GM12878 (cell line): ENCODE measurements around the gene HSD3B2. TPM values are rescaled to one million over a fixed set of nuclear protein-coding genes. Genes with fewer than 3 reads are reported as not detected.

Source experiments
- ATAC-seq: fragments of 200-7000 bp; cut with Tn5 transposase; 3 replicates; pipeline ENCODE4 v1.9.1; 2020; ENCODE audit warnings: mild to moderate bottlenecking, moderate library complexity
- BruUV-seq: library from RNA; stranded (reverse); fragments of 400-500 nt; replicated peaks from 2 replicates; lab custom pipeline; 2021; lab: Mats Ljungman, UMichigan
- CTCF ChIA-PET: fragments of 300-600 bp; sonication (Branson Sonifier 250); formaldehyde crosslinking; extraction: SDS; loops from one replicate; lab custom pipeline; 2021; ENCODE audit warnings: inconsistent platforms; lab: Yijun Ruan, JAX
- POLR2A ChIA-PET: fragments of 350-600 bp; formaldehyde crosslinking; extraction: SDS; loops from one replicate; lab custom pipeline; 2021; ENCODE audit warnings: inconsistent platforms; lab: Charles Lee
- RAD21 ChIA-PET: fragments of 300-600 bp; sonication (Branson Sonifier 250); formaldehyde crosslinking; loops from one replicate; lab custom pipeline; 2023; ENCODE audit warnings: antibody characterized with exemption; ENCODE audit not compliant: unreplicated experiment; lab: Charles Lee
- SMC1A ChIA-PET: fragments of 300-600 bp; sonication (Branson Sonifier 250); formaldehyde crosslinking; loops from one replicate; lab custom pipeline; 2023; ENCODE audit not compliant: unreplicated experiment, uncharacterized antibody; lab: Charles Lee
- DNase-seq: peaks from one replicate; pipeline ENCODE4 v3.0.0-alpha.2; 2011; ENCODE audit warnings: low read depth, low spot score
- FAIRE-seq: peaks from 3 replicates; lab custom pipeline; 2011; peaks lifted over from hg19 to GRCh38; lab: Jason Lieb, UNC
- H2AFZ ChIP-seq: 2 replicates; pipeline ENCODE4 v1.6.0; 2011; ENCODE audit warnings: low read depth, low read length, control low read depth; ENCODE audit not compliant: control insufficient read depth
- H3K27ac ChIP-seq: 2 replicates; pipeline ENCODE4 v1.5.1; 2011; ENCODE audit warnings: control low read depth; ENCODE audit not compliant: control insufficient read depth, insufficient read depth
- H3K27me3 ChIP-seq, 2 experiments: replicated peaks in 1 of 2; 2 replicates each; pipeline versions ENCODE4 v1.6.0 to v1.6.1; 2011; ENCODE audit warnings: low read length in 1 of 2; ENCODE audit not compliant: control insufficient read depth in 2 of 2, insufficient read depth in 2 of 2
- H3K36me3 ChIP-seq, 2 experiments: 2 replicates each; pipeline ENCODE4 v1.5.1; 2011; ENCODE audit warnings: low read length in 1 of 2; ENCODE audit not compliant: control insufficient read depth in 2 of 2, insufficient read depth in 2 of 2
- H3K4me1 ChIP-seq: 2 replicates; pipeline ENCODE4 v1.6.1; 2011; ENCODE audit warnings: mild to moderate bottlenecking, low read length, moderate library complexity, mixed read lengths; ENCODE audit not compliant: control insufficient read depth, insufficient read depth
- H3K4me2 ChIP-seq: 2 replicates; pipeline ENCODE4 v1.6.0; 2011; ENCODE audit warnings: control low read depth; ENCODE audit not compliant: control insufficient read depth, insufficient read depth
- H3K4me3 ChIP-seq: fragments of 200-600 bp; sonication (generic); 2 replicates; pipeline ENCODE4 v1.5.1; 2016
- H3K79me2 ChIP-seq: 2 replicates; pipeline ENCODE4 v1.6.0; 2011; ENCODE audit warnings: low read length; ENCODE audit not compliant: control insufficient read depth, insufficient read depth
- H3K9ac ChIP-seq: 2 replicates; pipeline ENCODE4 v1.8.0; 2011; ENCODE audit warnings: low read length, control low read depth, mixed read lengths; ENCODE audit not compliant: control insufficient read depth, insufficient read depth
- H3K9me3 ChIP-seq: replicated peaks from 3 replicates; pipeline ENCODE4 v1.5.1; 2011; ENCODE audit warnings: mild to moderate bottlenecking, low read length; ENCODE audit not compliant: control insufficient read depth, insufficient read depth
- H4K20me1 ChIP-seq: 2 replicates; pipeline ENCODE4 v1.6.0; 2011; ENCODE audit not compliant: control insufficient read depth, insufficient read depth
- CBFB ChIP-seq: IDR thresholded peaks from 2 replicates; pipeline ENCODE4 v1.6.1; 2016; ENCODE audit warnings: antibody characterized with exemption, low read depth
- CHD4 ChIP-seq: fragments of 200-600 bp; sonication (generic); IDR thresholded peaks from 2 replicates; pipeline ENCODE4 v1.6.1; 2016; ENCODE audit warnings: mild to moderate bottlenecking
- HCFC1 ChIP-seq: fragments of 150-350 bp; IDR thresholded peaks from 2 replicates; pipeline ENCODE4 v1.6.1; 2014; ENCODE audit warnings: low read length
- NFIC ChIP-seq: IDR thresholded peaks from 2 replicates; pipeline ENCODE4 v1.6.1; 2012; ENCODE audit warnings: low read depth, mild to moderate bottlenecking, inconsistent platforms, low read length, moderate library complexity
- NKRF ChIP-seq: fragments of 450-650 bp; conservative IDR thresholded peaks from 2 replicates; pipeline ENCODE4 v1.6.1; 2017; ENCODE audit warnings: mild to moderate bottlenecking, moderate library complexity
- SRF ChIP-seq, 2 experiments: IDR thresholded peaks; 2 replicates each; pipeline ENCODE4 v1.6.1; 2011; ENCODE audit warnings: low read depth in 2 of 2, low read length in 2 of 2, mild to moderate bottlenecking in 1 of 2, moderate library complexity in 1 of 2
- ZNF592 ChIP-seq: fragments of 450-650 bp; IDR thresholded peaks from 2 replicates; pipeline ENCODE4 v1.6.1; 2017; ENCODE audit warnings: mild to moderate bottlenecking, moderate library complexity
- WGBS: methylation state at CpG from one replicate; pipeline ENCODE4 v1.1.6; 2016; ENCODE audit warnings: low lambda C conversion rate; ENCODE audit not compliant: insufficient replicate concordance, insufficient coverage; ENCODE audit errors: missing lambda C conversion rate; 5-methylcytosine and 5-hydroxymethylcytosine counted together
- in situ Hi-C: fragments of 300-500 bp; cut with MboI; formaldehyde crosslinking; loops from 9 replicates; pipeline ENCODE4 v1.14.3; 2018; ENCODE audit warnings: mixed read lengths
- intact Hi-C: fragments of 100-400 bp; cut with micrococcal nuclease; formaldehyde crosslinking; loops from one replicate; pipeline ENCODE4 v1.14.2; 2022; ENCODE audit not compliant: unreplicated experiment
- polyA plus RNA-seq, 11 experiments: library from polyadenylated mRNA; depleted of rRNA in 4 of 11; unstranded in 6 of 11; stranded (reverse) in 5 of 11; fragments of >200 nt; fragmentation: Nextera tagmentation in 4 of 11; fragmentation: Illumina TruSeq in 1 of 11; extraction: Ambion mirVana in 4 of 11; extraction: Trizol in 1 of 11; gene quantifications; 1 replicate in 1 of 11; 2 replicates in 10 of 11; pipeline versions ENCODE4 v1.2.1 to v1.2.3, GENCODE V29; 2011 to 2016; ENCODE audit warnings: inconsistent platforms in 2 of 11, missing spikeins in 2 of 11, low read depth in 1 of 11
- total RNA-seq, 4 experiments: library from RNA; depleted of rRNA in 3 of 4; stranded (reverse); fragments of >200 nt in 3 of 4; fragmentation: Illumina TruSeq in 1 of 4; extraction: Trizol in 1 of 4; gene quantifications; 2 replicates each; pipeline versions ENCODE4 v1.2.1 to v1.2.3, GENCODE V29; 2013 to 2021

Gene HSD3B2
- total and polyA plus RNA-seq, 10 of the 15 experiments (the other 5 are each of a cell fraction or from before 2014, with no cell fraction given) = 0.56 TPM; not detected in 9

- CTCF ChIA-PET = interaction anchor here (1.1 kb wide), 1 partner anchor 21 kb away, joined by 4 read pairs; no protein-coding TSS in a partner anchor
- SMC1A ChIA-PET = interaction anchor here (1.2 kb wide), 1 partner anchor 21 kb away, joined by 3 read pairs; no protein-coding TSS in a partner anchor
- H4K20me1 ChIP-seq = no peaks in the 10 kb centered on the region
- H3K4me2 ChIP-seq = no peak overlapping the region
- FAIRE-seq = no peak
- POLR2A ChIA-PET = no interaction called here
- no peak for ATAC-seq
- intact Hi-C loops (no loop called here), in situ Hi-C loops (no loop called here)
- no peaks in the 10 kb centered on the region for H3K79me2 ChIP-seq
- H3K4me1 ChIP-seq = no peaks in the 10 kb centered on the region
- WGBS = 24% methylated on average over 1 of the region's 1 CpG
- no peak overlapping the region for H3K4me3 ChIP-seq
- H2AFZ ChIP-seq = no peak overlapping the region
- no TSS peak for BruUV-seq
- no peak overlapping the region for H3K27ac ChIP-seq
- DNase-seq = no peak
- TF ChIP-seq HCFC1 = no peak
- no peak for TF ChIP-seq CBFB
- TF ChIP-seq NFIC = no peak
- no peak for TF ChIP-seq CHD4
- no peaks in the 10 kb centered on the region for H3K9me3 ChIP-seq
- H3K36me3 ChIP-seq = no peaks in the 10 kb centered on the region
- RAD21 ChIA-PET = no interaction called here
- H3K27me3 ChIP-seq = peaks cover 0 to 3% of the 10 kb centered on the region in 2 experiments; a peak in 2 of 4 replicates
- H3K9ac ChIP-seq = no peak overlapping the region
Observed at GRCh38 chr1:119394085-119394484, 20.9 kb upstream of the HSD3B2 start.

- DNase-seq (no peak), FAIRE-seq (no peak), ATAC-seq (no peak)
- no peak overlapping the region for H3K4me3 ChIP-seq
- in situ Hi-C loops (no loop called here), intact Hi-C loops (no loop called here)
- H3K27ac ChIP-seq = no peak overlapping the region
- H3K79me2 ChIP-seq = no peaks in the 10 kb centered on the region
- SMC1A ChIA-PET = no interaction called here
- H3K4me1 ChIP-seq = no peaks in the 10 kb centered on the region
- H3K36me3 ChIP-seq = no peaks in the 10 kb centered on the region
- H3K27me3 ChIP-seq = peaks cover 0 to 3% of the 10 kb centered on the region in 2 experiments; a peak in 2 of 4 replicates
- POLR2A ChIA-PET = no interaction called here
- no peak overlapping the region for H3K4me2 ChIP-seq
- CTCF ChIA-PET = no interaction called here
- H4K20me1 ChIP-seq = no peaks in the 10 kb centered on the region
- no peak overlapping the region for H2AFZ ChIP-seq
- BruUV-seq = no TSS peak
- RAD21 ChIA-PET = no interaction called here
- H3K9ac ChIP-seq = no peak overlapping the region
- no peaks in the 10 kb centered on the region for H3K9me3 ChIP-seq
- no peak for TF ChIP-seq ZNF592
- no peak for TF ChIP-seq SRF (IDR thresholded peaks at IDR 0.05; ENCODE audit: low read depth in 2 of 2, low read length in 2 of 2)
- TF ChIP-seq NKRF = no peak
Observed at GRCh38 chr1:119396982-119397381, 18.0 kb upstream of the HSD3B2 start.
